ENCODE results near the gene TIMM8B. TPM values are rescaled to one million over a fixed set of nuclear protein-coding genes. Genes with fewer than 3 reads are reported as not detected.

TIMM8B gene
- total and polyA plus RNA-seq, 9 of the 15 experiments (the other 6 are each of a cell fraction or from before 2014, with no cell fraction given): 95.8 to 338 (median 145) TPM

- Histone ChIP-seq H3K9me3 (replicated peaks; ENCODE audit: control insufficient read depth, insufficient read depth, low read depth, low read length) (no peaks in the 10 kb centered on the region), H3K9me1 (ENCODE audit: control insufficient read depth, insufficient read depth, low read length) (no peaks in the 10 kb centered on the region), H3K27me3 (ENCODE audit: control insufficient read depth in 2 of 2, insufficient read depth in 2 of 2, low read length in 2 of 2) (no peaks in the 10 kb centered on the region), H3K9ac (ENCODE audit: insufficient read depth in 1 of 2, low read depth in 2 of 2, low read length in 2 of 2) (peak overlapping the region in 1 of 2 experiments; percentile 27; a peak in 2 of 4 replicates), H3K36me3 (ENCODE audit: control insufficient read depth, insufficient read depth, low read length) (peaks cover 91% of the 10 kb centered on the region), H3K4me1 (replicated peaks in 1 of 2; ENCODE audit: control insufficient read depth in 2 of 2, insufficient read depth in 2 of 2, low read length in 2 of 2) (peaks cover 8 to 46% of the 10 kb centered on the region in 2 experiments), H3K4me3 (no peak overlapping the region), H3K27ac (ENCODE audit: extremely low read depth, low read depth, low read length) (peak overlapping the region; percentile 79), H3K79me2 (ENCODE audit: control insufficient read depth, insufficient read depth, low read length) (peaks cover 50% of the 10 kb centered on the region), H4K20me1 (replicated peaks; ENCODE audit: control insufficient read depth, insufficient read depth, low read length) (no peaks in the 10 kb centered on the region; the same call in 1 of the 2 replicates), H2AFZ (ENCODE audit: low read depth, low read length) (no peak overlapping the region), H3K4me2 (ENCODE audit: insufficient read depth, low read length) (peak overlapping the region; percentile 28; the same call in 1 of the 2 replicates)
- in situ Hi-C loops (cut with MboI) (no loop called here), intact Hi-C loops (cut with micrococcal nuclease) (no loop called here)
- 16% methylated on average over 6 of the region's 6 CpGs for WGBS (ENCODE audit: insufficient coverage, low coverage, missing lambda C conversion rate)
- CTCF ChIA-PET (ENCODE audit: low intra/inter-chr PET ratio): no interaction called here
- peak; percentile 60 for FAIRE-seq
- BruUV-seq (replicated peaks): no TSS peak
- POLR2A ChIA-PET: interaction anchor here (0.7 to 2.2 kb wide), 7 partner anchors 9 to 282 kb away, joined by 3 to 10 read pairs (median 3); partner anchors contain the start of genes SDHD and TIMM8B
- peak; percentile 27 to 70 (median 44) for DNase-seq (ENCODE audit: extremely low read depth in 1 of 4, low spot score in 3 of 4)
- peak; percentile 85 for ATAC-seq
- TF ChIP-seq GABPB2 (CRISPR knock-in tag; conservative IDR thresholded peaks at IDR 0.05) (no peak), ZBTB33 (CRISPR knock-in tag; IDR thresholded peaks at IDR 0.05) (no peak), CCAR2 (IDR thresholded peaks at IDR 0.05; ENCODE audit: low read depth, low read length) (no peak), HMG20B (CRISPR knock-in tag; IDR thresholded peaks at IDR 0.05) (no peak), ZFP30 (CRISPR knock-in tag; IDR thresholded peaks at IDR 0.05; ENCODE audit: borderline replicate concordance) (no peak), COPS2 (conservative IDR thresholded peaks at IDR 0.05) (no peak), ZNF146 (CRISPR knock-in tag; IDR thresholded peaks at IDR 0.05; ENCODE audit: unreplicated experiment) (no peak), ZNF121 (CRISPR knock-in tag; conservative IDR thresholded peaks at IDR 0.05) (no peak), PRPF4 (IDR thresholded peaks at IDR 0.05; ENCODE audit: insufficient read depth, low read depth, low read length, poor library complexity, severe bottlenecking) (no peak), ZBTB49 (CRISPR knock-in tag; IDR thresholded peaks at IDR 0.05; ENCODE audit: borderline replicate concordance) (no peak), ZNF511 (CRISPR knock-in tag; IDR thresholded peaks at IDR 0.05) (no peak), BCL6 (CRISPR knock-in tag; IDR thresholded peaks at IDR 0.05) (no peak), JUND (IDR thresholded peaks at IDR 0.05; ENCODE audit: borderline replicate concordance, low read depth, low read length) (peak; percentile 96), JUND (tag; IDR thresholded peaks at IDR 0.05; ENCODE audit: borderline replicate concordance, low read depth, low read length) (peak; percentile 98), BDP1 (IDR thresholded peaks at IDR 0.05; ENCODE audit: insufficient read depth, insufficient read length) (no peak), MECOM (CRISPR knock-in tag; IDR thresholded peaks at IDR 0.05) (no peak), ELF4 (CRISPR knock-in tag; IDR thresholded peaks at IDR 0.05) (no peak)
Observed at GRCh38 chr11:112042161-112042960, 44.2 kb downstream of the TIMM8B start.
